Activated T-cell treated with anti-CD3 and anti-CD28 coated beads, Interleukin-2, amount 50 U/mL, for 1 hour (primary cell): Measurements from ENCODE around the gene MAB21L2.

Source experiments
- DNase-seq: peaks from one replicate; pipeline ENCODE4 v3.0.0-alpha.2; 2020

The MAB21L2 gene

DNA sequence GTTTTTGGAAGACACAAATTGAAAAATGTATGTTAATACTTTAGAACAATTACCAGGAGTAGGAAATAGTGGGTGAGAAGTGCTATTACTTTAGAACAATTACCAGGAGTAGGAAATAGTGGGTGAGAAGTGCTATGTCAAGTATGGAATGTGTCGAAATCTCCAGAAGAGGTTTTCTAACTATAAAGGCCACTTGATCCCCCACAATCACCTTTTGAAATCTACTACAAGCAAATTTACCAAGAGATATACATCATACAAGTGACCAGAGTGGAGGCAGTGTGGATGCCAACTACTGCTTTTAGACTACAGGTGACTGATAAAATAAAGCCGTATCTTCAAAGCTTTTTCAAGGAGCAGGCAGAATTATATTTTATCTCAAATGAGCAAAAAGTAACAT is 43.1 kb downstream of the MAB21L2 start:
- no peak for DNase-seq

DNA sequence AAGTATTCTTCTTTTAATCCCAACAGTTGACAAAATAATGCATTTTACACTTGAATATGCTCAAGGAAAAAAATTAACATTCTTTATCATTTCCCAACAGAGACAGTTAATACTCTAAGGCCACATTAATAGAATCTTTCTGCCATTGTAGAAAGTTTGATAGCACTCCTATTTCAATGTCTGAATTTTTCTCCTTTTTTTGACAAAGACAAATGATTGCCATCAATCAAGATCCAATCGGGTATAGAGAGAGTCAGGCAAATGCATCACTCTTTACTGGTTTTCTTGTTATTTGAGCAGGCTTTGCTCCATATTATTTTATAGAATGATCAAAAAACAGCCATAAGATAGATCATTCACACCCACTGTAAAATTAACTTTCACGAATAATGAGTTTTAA is 46.1 kb downstream of the MAB21L2 start:
- DNase-seq: no peak

DNA sequence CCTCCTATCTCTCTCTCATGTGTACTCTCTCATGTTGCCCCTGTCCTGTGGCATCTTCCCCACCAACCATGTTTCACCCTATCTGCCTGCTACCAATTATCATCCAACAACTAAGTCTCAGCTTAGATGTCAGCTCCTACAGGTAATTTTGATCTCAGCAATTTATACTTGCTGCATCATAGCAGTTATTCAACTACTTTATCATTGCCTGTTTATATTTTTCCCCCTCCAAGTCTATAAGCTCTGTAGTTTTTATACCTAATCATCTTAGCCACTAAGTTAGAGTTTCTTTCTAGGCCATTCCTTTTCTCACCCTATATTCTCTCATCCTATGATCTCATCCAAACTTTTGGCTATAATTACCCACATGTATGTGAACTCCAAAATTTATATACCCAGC is 50.7 kb downstream of the MAB21L2 start:
- no peak for DNase-seq
